ENCODE results near the gene AOPEP. TPM values are rescaled to one million over a fixed set of nuclear protein-coding genes. Genes with fewer than 3 reads are reported as not detected.

AOPEP gene
- total RNA-seq, 1 donor from 2014 or later, result 22.1 TPM

- no peak for TF ChIP-seq CTCF (IDR thresholded peaks at IDR 0.05; ENCODE audit: unreplicated experiment)
- H3K27me3 Mint-ChIP-seq (ENCODE audit: unreplicated experiment), result peaks cover 4% of the 10 kb centered on the region
- no peak overlapping the region for H3K4me3 Mint-ChIP-seq (ENCODE audit: unreplicated experiment)
- no peak for DNase-seq (ENCODE audit: low spot score)
- no peaks in the 10 kb centered on the region for H3K36me3 Mint-ChIP-seq (ENCODE audit: low read depth, unreplicated experiment)
- no peaks in the 10 kb centered on the region for H3K9me3 Mint-ChIP-seq (ENCODE audit: unreplicated experiment)
- H3K4me1 Mint-ChIP-seq (ENCODE audit: unreplicated experiment), result peaks cover 20% of the 10 kb centered on the region
- no peak overlapping the region for H3K27ac Mint-ChIP-seq (ENCODE audit: unreplicated experiment)
Measured at GRCh38 chr9:94911986-94912635, 185.6 kb downstream of the AOPEP start.

GRCh38 chr9:94912700-94913249, 186.3 kb downstream of the AOPEP start:
- H3K27ac Mint-ChIP-seq (ENCODE audit: unreplicated experiment), result no peak overlapping the region

GRCh38 chr9:94913550-94913949, 187.1 kb downstream of the AOPEP start:
- no peak for TF ChIP-seq CTCF (IDR thresholded peaks at IDR 0.05; ENCODE audit: unreplicated experiment)
- no peak for DNase-seq (ENCODE audit: low spot score)
- H3K4me3 Mint-ChIP-seq (ENCODE audit: unreplicated experiment), result no peak overlapping the region
- H3K36me3 Mint-ChIP-seq (ENCODE audit: low read depth, unreplicated experiment), result no peaks in the 10 kb centered on the region
- peaks cover 5% of the 10 kb centered on the region for H3K27me3 Mint-ChIP-seq (ENCODE audit: unreplicated experiment)
- peaks cover 24% of the 10 kb centered on the region for H3K4me1 Mint-ChIP-seq (ENCODE audit: unreplicated experiment)
- H3K9me3 Mint-ChIP-seq (ENCODE audit: unreplicated experiment), result no peaks in the 10 kb centered on the region
- no peak overlapping the region for H3K27ac Mint-ChIP-seq (ENCODE audit: unreplicated experiment)

More at GRCh38 chr9:94912700-94913249, 186.3 kb downstream of the AOPEP start:
- Mint-ChIP-seq H3K36me3 (ENCODE audit: low read depth, unreplicated experiment) (no peaks in the 10 kb centered on the region), H3K9me3 (ENCODE audit: unreplicated experiment) (no peaks in the 10 kb centered on the region), H3K4me1 (ENCODE audit: unreplicated experiment) (peaks cover 22% of the 10 kb centered on the region), H3K4me3 (ENCODE audit: unreplicated experiment) (no peak overlapping the region), H3K27me3 (ENCODE audit: unreplicated experiment) (peaks cover 5% of the 10 kb centered on the region)
- TF ChIP-seq CTCF (IDR thresholded peaks at IDR 0.05; ENCODE audit: unreplicated experiment), result no peak
- no peak for DNase-seq (ENCODE audit: low spot score)

GRCh38 chr9:94915476-94916450, 189.3 kb downstream of the AOPEP start:
- Mint-ChIP-seq H3K4me3 (ENCODE audit: unreplicated experiment) (no peak overlapping the region), H3K27me3 (ENCODE audit: unreplicated experiment) (peaks cover 3% of the 10 kb centered on the region), H3K27ac (ENCODE audit: unreplicated experiment) (no peak overlapping the region), H3K36me3 (ENCODE audit: low read depth, unreplicated experiment) (no peaks in the 10 kb centered on the region), H3K9me3 (ENCODE audit: unreplicated experiment) (no peaks in the 10 kb centered on the region), H3K4me1 (ENCODE audit: unreplicated experiment) (peaks cover 22% of the 10 kb centered on the region)
- TF ChIP-seq CTCF (IDR thresholded peaks at IDR 0.05; ENCODE audit: unreplicated experiment), result no peak
- no peak for DNase-seq (ENCODE audit: low spot score)
